ENCODE measurements around the gene ZNF778.

The ZNF778 gene

DNA sequence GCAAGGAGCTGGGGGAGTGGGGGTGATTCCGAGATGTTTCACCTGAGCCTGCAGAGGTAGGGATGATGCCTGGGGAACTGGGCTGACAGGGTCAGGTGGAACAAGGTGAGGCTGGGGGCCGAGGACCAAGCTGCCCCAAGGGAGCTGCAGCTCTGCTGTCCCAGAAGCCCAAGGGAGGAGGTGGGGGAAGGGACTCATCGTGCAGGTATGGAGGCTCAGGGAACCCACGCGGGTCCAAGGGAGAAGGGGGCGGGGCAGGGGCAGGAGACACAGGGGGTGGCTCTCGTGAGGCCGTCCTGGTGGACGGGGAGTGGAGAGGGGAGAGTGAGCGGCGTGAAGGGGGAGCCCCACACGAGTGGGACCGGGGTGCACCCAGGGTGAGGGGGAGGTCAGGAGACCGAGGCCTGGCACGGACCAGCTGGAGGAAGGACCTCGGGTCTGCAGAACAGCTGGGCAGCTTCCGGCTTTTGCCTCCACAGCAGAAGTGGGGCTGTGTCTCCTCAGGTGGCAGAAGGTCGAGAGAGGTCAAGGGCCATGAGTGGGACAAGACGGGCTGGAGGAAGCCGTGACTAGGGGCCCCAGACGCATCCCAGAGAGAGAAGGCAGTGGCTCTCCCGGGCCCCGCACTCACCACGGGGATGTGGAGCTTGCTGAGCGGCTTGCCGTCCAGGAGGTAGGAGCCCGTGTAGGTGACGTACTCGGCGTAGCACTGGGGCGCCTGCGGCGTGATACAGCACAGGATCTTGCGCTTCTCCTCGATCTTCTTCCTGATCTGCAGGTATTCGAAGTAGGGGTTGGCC, 61.1 kb downstream of the ZNF778 start:
- no peak for DNase-seq

- no peak for DNase-seq
Measured at GRCh38 chr16:89279666-89280481, 62.4 kb downstream of the ZNF778 start.

- no peak for DNase-seq
Measured at GRCh38 chr16:89280546-89281188, 63.2 kb downstream of the ZNF778 start.

DNA sequence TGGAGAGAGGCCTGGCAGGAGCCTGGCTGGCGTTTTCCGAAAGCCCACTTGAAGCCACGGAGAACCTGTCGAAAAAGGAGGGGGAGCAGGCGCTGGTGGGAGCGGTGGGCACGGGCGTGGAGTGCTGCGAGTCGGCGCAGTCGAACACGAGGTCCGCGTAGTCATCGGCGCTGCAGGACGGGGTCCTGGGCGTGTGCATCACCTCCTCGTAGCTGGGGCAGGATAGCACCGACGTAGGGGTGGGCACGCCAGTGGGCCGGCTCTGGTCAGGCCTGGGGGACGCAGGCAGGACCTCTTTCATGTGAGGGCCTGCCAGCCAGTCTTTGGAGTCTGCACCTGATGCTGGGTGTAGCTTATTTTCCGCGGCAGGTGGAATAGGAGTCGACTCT, 63.7 kb downstream of the ZNF778 start:
- no peak for DNase-seq

GRCh38 chr16:89281829-89282228, 64.3 kb downstream of the ZNF778 start:
- DNase-seq: no peak

DNA sequence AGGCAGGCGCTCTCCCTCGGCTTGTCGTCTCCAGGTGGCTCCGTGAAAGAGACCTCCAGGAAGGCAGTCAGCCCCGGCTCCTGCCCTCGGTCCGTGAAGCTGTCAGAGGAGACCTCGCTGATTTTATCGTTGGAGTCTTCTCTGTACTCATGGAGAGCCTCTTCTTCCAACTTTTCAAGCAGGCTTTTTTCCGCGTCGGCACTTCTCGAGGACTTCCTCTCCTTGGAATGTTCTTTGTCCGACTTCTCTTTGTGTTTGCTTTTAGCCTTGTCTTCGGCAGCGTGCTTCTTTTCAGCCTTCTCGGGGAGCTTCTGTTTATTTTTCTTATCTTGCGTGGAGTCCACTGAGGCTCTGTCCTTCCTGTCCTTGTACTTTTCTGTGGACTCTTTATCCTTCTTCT, 65.0 kb downstream of the ZNF778 start:
- no peak for DNase-seq

GRCh38 chr16:89283449-89283848, 65.9 kb downstream of the ZNF778 start:
- no peak for DNase-seq

- no peak for DNase-seq
Measured at GRCh38 chr16:89285381-89285780, 67.9 kb downstream of the ZNF778 start.

GRCh38 chr16:89286096-89286495, 68.6 kb downstream of the ZNF778 start:
- no peak for DNase-seq
